Gastroesophageal sphincter (tissue), 4 donors: Measurements from ENCODE around the gene SKIDA1. TPM values are rescaled to one million over a fixed set of nuclear protein-coding genes. Genes with fewer than 3 reads are reported as not detected.
A peak's percentile ranks its signal among the peaks of the same experiment; 100 is the strongest.

ENCODE experiments used
- ATAC-seq: fragments of 150-250 bp; one replicate; pipeline ENCODE4 v1.9.1; 2016; ENCODE audit warnings: mild to moderate bottlenecking, moderate library complexity
- H3K27ac ChIP-seq, 4 donors: fragments of 200-600 bp; sonication (generic) in 3 of 4; 1 replicate in 3 of 4; 2 replicates in 1 of 4; pipeline ENCODE4 v1.5.1; 2016 to 2019
- H3K27me3 ChIP-seq: fragments of 200-600 bp; sonication (generic); one replicate; pipeline ENCODE4 v1.5.1; 2019
- H3K36me3 ChIP-seq, 2 donors: fragments of 200-600 bp; sonication (generic); one replicate each; pipeline ENCODE4 v1.5.1; 2019; ENCODE audit warnings: control low read depth in 1 of 2
- H3K4me1 ChIP-seq, 3 donors: fragments of 200-600 bp; sonication (generic); 1 replicate in 2 of 3; 2 replicates in 1 of 3; pipeline ENCODE4 v1.5.1; 2016 to 2019; ENCODE audit warnings: control low read depth in 2 of 3
- H3K4me3 ChIP-seq, 2 donors: fragments of 200-600 bp; sonication (generic); one replicate each; pipeline ENCODE4 v1.5.1; 2019; ENCODE audit warnings: mild to moderate bottlenecking in 1 of 2, moderate library complexity in 1 of 2
- H3K9me3 ChIP-seq, 3 donors: fragments of 200-600 bp; sonication (generic); one replicate each; pipeline ENCODE4 v1.5.1; 2017 to 2019; ENCODE audit warnings: control low read depth in 2 of 3
- EP300 ChIP-seq: sonication (generic); formaldehyde crosslinking; IDR thresholded peaks from one replicate; pipeline ENCODE4 v1.6.1; 2017; ENCODE audit warnings: antibody characterized with exemption, mild to moderate bottlenecking
- POLR2A ChIP-seq, 2 donors: fragments of 450-650 bp; IDR thresholded peaks; one replicate each; pipeline ENCODE4 v1.6.1; 2017; ENCODE audit warnings: antibody characterized with exemption in 2 of 2, mild to moderate bottlenecking in 2 of 2, moderate library complexity in 1 of 2
- POLR2AphosphoS5 ChIP-seq: sonication (generic); formaldehyde crosslinking; IDR thresholded peaks from one replicate; pipeline ENCODE4 v1.6.1; 2017; ENCODE audit warnings: antibody characterized with exemption
- WGBS, 2 donors: methylation state at CpG; one replicate each; pipeline ENCODE4 v1.1.5; 2018; ENCODE audit warnings: low coverage in 1 of 2; 5-methylcytosine and 5-hydroxymethylcytosine counted together
- total RNA-seq, 4 donors: library from RNA; depleted of rRNA; stranded (reverse); fragments of >200 nt; gene quantifications; one replicate each; pipeline ENCODE4 v1.1.0, GENCODE V29; 2016
- TF ChIP-seq, protein P1 (sequence below), 4 experiments: fragments of 200-600 bp in 2 of 4; fragments of 450-650 bp in 2 of 4; sonication (generic) in 1 of 4; IDR thresholded peaks; one replicate each; pipeline ENCODE4 v1.5.1; 2017 to 2019; ENCODE audit warnings: antibody characterized with exemption in 4 of 4, mild to moderate bottlenecking in 2 of 4, moderate library complexity in 2 of 4

Gene SKIDA1
- total RNA-seq, 4 donors from 2014 or later, result 0.74 to 6.5 (median 2.1) TPM

DNA sequence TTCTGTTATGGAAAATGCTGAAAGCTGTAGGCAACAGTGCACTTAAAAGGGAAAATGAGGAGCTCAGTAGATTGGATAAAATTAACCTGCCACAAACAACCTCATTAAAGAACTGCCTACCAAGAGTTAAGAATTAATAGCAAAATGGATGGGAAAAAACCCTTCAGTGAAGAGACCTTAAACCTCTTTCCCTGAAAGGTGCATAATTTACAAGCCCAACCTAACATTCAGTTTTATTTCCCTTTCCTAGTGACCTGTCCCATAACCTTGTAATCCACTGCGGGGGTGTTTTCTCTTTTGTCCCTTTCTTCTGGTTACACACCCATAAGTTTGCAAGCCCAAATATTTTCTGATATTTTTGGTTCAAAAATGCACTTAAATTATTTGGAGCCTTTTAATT is 21.9 kb downstream of the SKIDA1 start:
- Histone ChIP-seq H3K36me3 (no peaks in the 10 kb centered on the region), H3K4me1 (no peaks in the 10 kb centered on the region), H3K27me3 (no peaks in the 10 kb centered on the region), H3K9me3 (no peaks in the 10 kb centered on the region), H3K27ac (no peak overlapping the region), H3K4me3 (no peak overlapping the region)
- ATAC-seq, result no peak
- WGBS, 2 donors, result 86 to 94% methylated on average over 1 of the region's 1 CpG
- TF ChIP-seq, protein P1, sequence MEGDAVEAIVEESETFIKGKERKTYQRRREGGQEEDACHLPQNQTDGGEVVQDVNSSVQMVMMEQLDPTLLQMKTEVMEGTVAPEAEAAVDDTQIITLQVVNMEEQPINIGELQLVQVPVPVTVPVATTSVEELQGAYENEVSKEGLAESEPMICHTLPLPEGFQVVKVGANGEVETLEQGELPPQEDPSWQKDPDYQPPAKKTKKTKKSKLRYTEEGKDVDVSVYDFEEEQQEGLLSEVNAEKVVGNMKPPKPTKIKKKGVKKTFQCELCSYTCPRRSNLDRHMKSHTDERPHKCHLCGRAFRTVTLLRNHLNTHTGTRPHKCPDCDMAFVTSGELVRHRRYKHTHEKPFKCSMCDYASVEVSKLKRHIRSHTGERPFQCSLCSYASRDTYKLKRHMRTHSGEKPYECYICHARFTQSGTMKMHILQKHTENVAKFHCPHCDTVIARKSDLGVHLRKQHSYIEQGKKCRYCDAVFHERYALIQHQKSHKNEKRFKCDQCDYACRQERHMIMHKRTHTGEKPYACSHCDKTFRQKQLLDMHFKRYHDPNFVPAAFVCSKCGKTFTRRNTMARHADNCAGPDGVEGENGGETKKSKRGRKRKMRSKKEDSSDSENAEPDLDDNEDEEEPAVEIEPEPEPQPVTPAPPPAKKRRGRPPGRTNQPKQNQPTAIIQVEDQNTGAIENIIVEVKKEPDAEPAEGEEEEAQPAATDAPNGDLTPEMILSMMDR (IDR thresholded peaks at IDR 0.05), result no peak
- TF ChIP-seq POLR2A (IDR thresholded peaks at IDR 0.05) (no peak), EP300 (no peak), POLR2AphosphoS5 (no peak)

DNA sequence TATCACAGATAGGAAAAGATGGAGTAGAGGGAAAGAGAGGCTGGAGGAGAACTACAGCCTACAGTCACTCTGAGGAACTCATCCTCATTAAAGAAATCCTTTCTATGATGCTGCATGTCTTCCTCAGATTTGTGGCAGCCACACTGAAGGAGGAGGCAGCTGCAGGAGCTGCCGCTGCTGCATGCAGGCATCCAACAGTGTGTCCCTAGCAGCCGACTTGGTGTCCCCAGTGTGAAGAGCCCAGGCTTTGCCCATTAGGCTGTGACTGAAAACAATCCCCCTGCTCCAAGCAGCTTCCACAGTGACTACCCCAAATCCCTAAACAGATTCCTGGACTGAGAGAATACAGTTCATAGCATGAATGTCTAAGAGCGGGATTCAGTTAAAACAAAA is 23.1 kb downstream of the SKIDA1 start:
- H3K27me3 ChIP-seq, result no peaks in the 10 kb centered on the region
- 100% methylated on average over 1 of the region's 3 CpGs; no CpG with 5 or more reads in 1 of the 2 donors for WGBS, 2 donors
- no peaks in the 10 kb centered on the region for H3K9me3 ChIP-seq
- no peak overlapping the region for H3K4me3 ChIP-seq
- H3K36me3 ChIP-seq, result no peaks in the 10 kb centered on the region
- ATAC-seq, result no peak
- H3K4me1 ChIP-seq, result peaks cover 0 to 5% (median 3%) of the 10 kb centered on the region in 3 donors
- H3K27ac ChIP-seq, result no peak overlapping the region
- TF ChIP-seq EP300, result no peak
- TF ChIP-seq, protein P1 (IDR thresholded peaks at IDR 0.05), result no peak
- TF ChIP-seq POLR2AphosphoS5, result no peak
- no peak for TF ChIP-seq POLR2A (IDR thresholded peaks at IDR 0.05)

DNA sequence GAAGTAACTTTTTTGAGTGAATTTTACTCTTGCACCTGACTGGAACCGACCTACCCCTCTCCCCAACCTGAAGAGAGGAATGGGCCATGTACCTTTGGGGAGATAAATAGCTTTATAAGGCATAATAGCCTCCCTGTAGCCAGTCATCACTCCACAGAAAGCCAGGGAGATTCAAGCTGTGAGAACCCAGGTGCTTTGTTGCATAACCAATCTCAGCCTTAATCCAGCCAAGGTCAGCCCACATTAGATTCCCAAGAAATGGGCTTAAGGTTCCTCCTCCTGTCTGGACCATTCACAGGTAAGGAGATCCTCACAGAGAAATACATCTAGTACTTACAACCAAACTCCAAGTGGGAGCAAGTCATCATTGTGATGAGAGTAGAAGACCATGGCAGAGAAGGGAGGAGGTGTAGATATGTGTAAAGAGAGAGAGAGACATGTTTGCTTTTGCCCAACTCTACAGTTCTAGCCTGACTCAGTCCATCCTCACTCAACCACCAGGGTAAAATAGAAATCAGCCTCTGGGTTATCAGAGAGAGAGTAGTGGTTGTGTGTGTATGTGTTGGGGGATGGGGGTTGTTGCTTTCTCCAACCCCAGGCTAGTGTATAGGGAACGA is 23.6 kb downstream of the SKIDA1 start:
- Histone ChIP-seq H3K4me3 (no peak overlapping the region), H3K27ac (no peak overlapping the region), H3K4me1 (peaks cover 0 to 10% (median 6%) of the 10 kb centered on the region in 3 donors), H3K36me3 (no peaks in the 10 kb centered on the region), H3K9me3 (no peaks in the 10 kb centered on the region), H3K27me3 (no peaks in the 10 kb centered on the region)
- 88 to 100% methylated on average over 1 to 2 of the region's 2 CpGs for WGBS, 2 donors
- no peak for ATAC-seq
- TF ChIP-seq EP300 (no peak), POLR2A (IDR thresholded peaks at IDR 0.05) (no peak), POLR2AphosphoS5 (no peak)
- TF ChIP-seq, protein P1 (IDR thresholded peaks at IDR 0.05), result no peak

DNA sequence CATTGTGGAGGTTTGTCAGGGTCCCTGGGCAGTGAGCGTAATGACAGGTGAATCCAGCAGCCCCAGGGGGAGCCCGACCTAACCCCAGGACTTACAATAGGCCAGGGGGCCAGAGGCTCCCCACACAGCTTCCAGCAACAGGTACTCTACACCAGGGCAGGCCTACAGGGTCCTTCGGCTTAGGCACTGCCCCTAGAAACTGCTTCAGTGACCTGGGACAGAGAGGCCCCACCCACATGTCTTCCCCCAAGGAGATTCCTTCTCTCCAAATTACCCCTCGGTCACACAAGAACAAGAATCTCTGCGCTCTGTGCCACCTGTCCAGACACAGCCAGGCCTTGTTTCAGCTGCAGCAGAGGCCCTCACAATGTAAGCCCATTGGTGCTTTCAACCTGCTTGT is 24.4 kb downstream of the SKIDA1 start:
- no peak overlapping the region for H3K4me3 ChIP-seq
- WGBS, 2 donors, result 100% methylated on average over 3 of the region's 5 CpGs; no CpG with 5 or more reads in 1 of the 2 donors
- H3K36me3 ChIP-seq, result no peaks in the 10 kb centered on the region
- peaks cover 0 to 17% (median 6%) of the 10 kb centered on the region in 3 donors for H3K4me1 ChIP-seq
- TF ChIP-seq, protein P1 (IDR thresholded peaks at IDR 0.05), result no peak
- TF ChIP-seq EP300, result no peak
- TF ChIP-seq POLR2A (IDR thresholded peaks at IDR 0.05), result no peak
- no peak for TF ChIP-seq POLR2AphosphoS5
- no peak for ATAC-seq
- no peaks in the 10 kb centered on the region for H3K9me3 ChIP-seq
- no peaks in the 10 kb centered on the region for H3K27me3 ChIP-seq
- no peak overlapping the region for H3K27ac ChIP-seq

DNA sequence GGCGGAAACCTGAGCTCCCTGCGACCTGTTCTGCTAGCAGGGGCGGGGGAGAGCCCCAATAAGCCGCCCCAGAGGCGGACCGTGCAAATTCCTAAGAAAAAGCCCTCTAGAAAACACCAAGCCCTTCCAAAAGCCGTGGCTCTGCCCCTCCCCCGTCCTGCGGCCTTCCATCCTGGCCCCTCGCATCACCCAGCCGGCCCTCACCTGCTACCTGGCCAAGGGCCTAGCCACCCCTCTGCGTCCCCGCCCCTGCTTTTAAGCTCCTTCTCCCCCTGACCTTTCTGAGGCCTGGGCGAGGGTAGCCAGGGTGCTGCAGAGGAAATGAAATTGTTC is 24.9 kb downstream of the SKIDA1 start:
- Histone ChIP-seq H3K36me3 (no peaks in the 10 kb centered on the region), H3K4me1 (peaks cover 0 to 20% (median 6%) of the 10 kb centered on the region in 3 donors), H3K27me3 (no peaks in the 10 kb centered on the region), H3K27ac (no peak overlapping the region), H3K4me3 (peak overlapping the region in 1 of 2 donors; percentile 37), H3K9me3 (no peaks in the 10 kb centered on the region)
- ATAC-seq, result no peak
- WGBS, 2 donors, result no CpG with 5 or more reads among the region's 14 CpGs
- no peak for TF ChIP-seq EP300
- no peak for TF ChIP-seq POLR2AphosphoS5
- TF ChIP-seq, protein P1 (IDR thresholded peaks at IDR 0.05), result no peak
- no peak for TF ChIP-seq POLR2A (IDR thresholded peaks at IDR 0.05)
